A673 (cell line): ENCODE results near the gene PLA2G5. TPM values are rescaled to one million over a fixed set of nuclear protein-coding genes. Genes with fewer than 3 reads are reported as not detected.

ENCODE experiments used
- BruUV-seq: library from RNA; stranded (reverse); fragments of 400-500 nt; replicated peaks from 2 replicates; lab custom pipeline; 2021; lab: Mats Ljungman, UMichigan
- CTCF ChIA-PET: fragments of 300-600 bp; sonication (Branson Sonifier 250); formaldehyde crosslinking; loops from one replicate; lab custom pipeline; 2022; ENCODE audit warnings: antibody characterized with exemption; lab: Charles Lee
- POLR2A ChIA-PET: fragments of 300-600 bp; sonication (Branson Sonifier 250); formaldehyde crosslinking; loops from one replicate; lab custom pipeline; 2022; ENCODE audit warnings: antibody characterized with exemption; ENCODE audit not compliant: low non-redundant PET; lab: Charles Lee
- DNase-seq: peaks from one replicate; pipeline ENCODE4 v3.0.0-alpha.2; 2015; ENCODE audit warnings: low spot score
- H3K27ac ChIP-seq: fragments of 200-600 bp; sonication (generic); 2 replicates; pipeline ENCODE4 v1.5.1; 2016; ENCODE audit warnings: mixed run types, low read depth, mild to moderate bottlenecking, mixed read lengths, antibody characterized with exemption, low read length; ENCODE audit not compliant: poor library complexity, severe bottlenecking
- H3K27me3 ChIP-seq: fragments of 200-600 bp; sonication (generic); replicated peaks from 2 replicates; pipeline ENCODE4 v1.6.1; 2017; ENCODE audit warnings: mixed run types, low read depth, mild to moderate bottlenecking, mixed read lengths, antibody characterized with exemption, low read length; ENCODE audit not compliant: insufficient read depth, poor library complexity
- H3K36me3 ChIP-seq: fragments of 200-600 bp; sonication (generic); 2 replicates; pipeline ENCODE4 v1.6.1; 2016; ENCODE audit warnings: mixed run types, mild to moderate bottlenecking, mixed read lengths, antibody characterized with exemption, low read length; ENCODE audit not compliant: insufficient read depth, poor library complexity, severe bottlenecking
- H3K4me1 ChIP-seq: fragments of 200-600 bp; sonication (generic); 2 replicates; pipeline ENCODE4 v1.6.1; 2017; ENCODE audit warnings: mixed run types, mild to moderate bottlenecking, mixed read lengths, antibody characterized with exemption, low read length; ENCODE audit not compliant: insufficient read depth, poor library complexity, severe bottlenecking
- H3K4me3 ChIP-seq: fragments of 200-600 bp; sonication (generic); 2 replicates; pipeline ENCODE4 v1.5.1; 2016; ENCODE audit warnings: low read depth, mixed run types, mild to moderate bottlenecking, mixed read lengths, low read length; ENCODE audit not compliant: poor library complexity, severe bottlenecking
- H3K9me3 ChIP-seq: fragments of 200-600 bp; sonication (generic); 2 replicates; pipeline ENCODE4 v1.6.1; 2016; ENCODE audit warnings: mixed run types, low read depth, mild to moderate bottlenecking, mixed read lengths, antibody characterized with exemption, low read length; ENCODE audit not compliant: poor library complexity, severe bottlenecking
- EZH2 ChIP-seq: fragments of 200-600 bp; sonication (generic); IDR thresholded peaks from 2 replicates; pipeline ENCODE4 v1.6.1; 2017; ENCODE audit warnings: borderline replicate concordance, low read depth, mild to moderate bottlenecking, mixed read lengths, antibody characterized with exemption, low read length; ENCODE audit not compliant: poor library complexity, severe bottlenecking
- intact Hi-C: fragments of 100-400 bp; cut with micrococcal nuclease; formaldehyde crosslinking; loops from one replicate; pipeline ENCODE4 v1.10.0; 2022; ENCODE audit not compliant: unreplicated experiment
- total RNA-seq: library from RNA; stranded (reverse); gene quantifications from 2 replicates; pipeline ENCODE4 v1.2.3, GENCODE V29; 2021
- TF ChIP-seq, protein P1 (sequence below): fragments of 300-800, 200-600 bp; sonication (generic); conservative IDR thresholded peaks from 2 replicates; pipeline ENCODE4 v1.5.1; 2017; ENCODE audit warnings: low read depth, mild to moderate bottlenecking, antibody characterized with exemption, low read length, moderate library complexity, mixed read lengths

PLA2G5 gene
- total RNA-seq, 1 experiment from 2014 or later = not detected

GRCh38 chr1:20078171-20078651 lies 8.2 kb downstream of the PLA2G5 start:
- CTCF ChIA-PET = no interaction called here
- no peak overlapping the region for H3K27ac ChIP-seq
- no peak for DNase-seq
- no peaks in the 10 kb centered on the region for H3K9me3 ChIP-seq
- no peaks in the 10 kb centered on the region for H3K27me3 ChIP-seq
- TF ChIP-seq EZH2 = no peak
- TF ChIP-seq, protein P1, sequence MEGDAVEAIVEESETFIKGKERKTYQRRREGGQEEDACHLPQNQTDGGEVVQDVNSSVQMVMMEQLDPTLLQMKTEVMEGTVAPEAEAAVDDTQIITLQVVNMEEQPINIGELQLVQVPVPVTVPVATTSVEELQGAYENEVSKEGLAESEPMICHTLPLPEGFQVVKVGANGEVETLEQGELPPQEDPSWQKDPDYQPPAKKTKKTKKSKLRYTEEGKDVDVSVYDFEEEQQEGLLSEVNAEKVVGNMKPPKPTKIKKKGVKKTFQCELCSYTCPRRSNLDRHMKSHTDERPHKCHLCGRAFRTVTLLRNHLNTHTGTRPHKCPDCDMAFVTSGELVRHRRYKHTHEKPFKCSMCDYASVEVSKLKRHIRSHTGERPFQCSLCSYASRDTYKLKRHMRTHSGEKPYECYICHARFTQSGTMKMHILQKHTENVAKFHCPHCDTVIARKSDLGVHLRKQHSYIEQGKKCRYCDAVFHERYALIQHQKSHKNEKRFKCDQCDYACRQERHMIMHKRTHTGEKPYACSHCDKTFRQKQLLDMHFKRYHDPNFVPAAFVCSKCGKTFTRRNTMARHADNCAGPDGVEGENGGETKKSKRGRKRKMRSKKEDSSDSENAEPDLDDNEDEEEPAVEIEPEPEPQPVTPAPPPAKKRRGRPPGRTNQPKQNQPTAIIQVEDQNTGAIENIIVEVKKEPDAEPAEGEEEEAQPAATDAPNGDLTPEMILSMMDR = no peak
- H3K4me1 ChIP-seq = no peaks in the 10 kb centered on the region
- POLR2A ChIA-PET = no interaction called here
- no peaks in the 10 kb centered on the region for H3K36me3 ChIP-seq
- no TSS peak for BruUV-seq
- intact Hi-C loops = no loop called here
- no peak overlapping the region for H3K4me3 ChIP-seq

- Histone ChIP-seq H3K9me3 (no peaks in the 10 kb centered on the region), H3K36me3 (no peaks in the 10 kb centered on the region), H3K4me1 (no peaks in the 10 kb centered on the region), H3K4me3 (no peak overlapping the region), H3K27me3 (no peaks in the 10 kb centered on the region), H3K27ac (no peak overlapping the region)
- no peak for DNase-seq
- CTCF ChIA-PET = no interaction called here
- POLR2A ChIA-PET = no interaction called here
- BruUV-seq = no TSS peak
- TF ChIP-seq, protein P1 = no peak
- TF ChIP-seq EZH2 = no peak
- intact Hi-C loops = no loop called here
Observed at GRCh38 chr1:20078711-20079110, 8.7 kb downstream of the PLA2G5 start.

- no peaks in the 10 kb centered on the region for H3K36me3 ChIP-seq
- no peak overlapping the region for H3K4me3 ChIP-seq
- H3K27me3 ChIP-seq = no peaks in the 10 kb centered on the region
- no peak overlapping the region for H3K27ac ChIP-seq
- no TSS peak for BruUV-seq
- POLR2A ChIA-PET = no interaction called here
- H3K4me1 ChIP-seq = no peaks in the 10 kb centered on the region
- CTCF ChIA-PET = no interaction called here
- no peak for DNase-seq
- H3K9me3 ChIP-seq = no peaks in the 10 kb centered on the region
- intact Hi-C loops = no loop called here
- no peak for TF ChIP-seq EZH2
- TF ChIP-seq, protein P1 = no peak
Observed at GRCh38 chr1:20079661-20080305, 9.8 kb downstream of the PLA2G5 start.
